K562 (cell line): ENCODE results near the gene TSSK6. TPM values are rescaled to one million over a fixed set of nuclear protein-coding genes. Genes with fewer than 3 reads are reported as not detected.

ENCODE experiments used
- DEAF1 ChIP-seq: fragments of 450-650 bp; formaldehyde crosslinking; IDR thresholded peaks from 2 replicates; pipeline ENCODE4 v1.4.0; 2020; ENCODE audit warnings: mild to moderate bottlenecking, moderate library complexity
- KAT7 ChIP-seq: sonication (generic); formaldehyde crosslinking; IDR thresholded peaks from 2 replicates; pipeline ENCODE4 v1.8.0; 2022; ENCODE audit warnings: missing genetic modification reagents, mild to moderate bottlenecking, borderline replicate concordance
- KDM5B ChIP-seq: fragments of 200-600 bp; sonication (generic); IDR thresholded peaks from 2 replicates; pipeline ENCODE4 v1.6.1; 2012; ENCODE audit warnings: low read depth, mild to moderate bottlenecking, moderate library complexity, low read length, control low read depth, inconsistent platforms; ENCODE audit not compliant: insufficient replicate concordance
- MEF2A ChIP-seq: IDR thresholded peaks from 2 replicates; pipeline ENCODE4 v1.6.1; 2011; ENCODE audit warnings: low read depth, mild to moderate bottlenecking, low read length, moderate library complexity; ENCODE audit not compliant: control insufficient read depth
- POLR2G ChIP-seq: fragments of 200-400 bp; formaldehyde crosslinking; IDR thresholded peaks from 2 replicates; pipeline ENCODE4 v1.6.1; 2017; ENCODE audit warnings: low read depth, mild to moderate bottlenecking, antibody characterized with exemption, low read length, moderate library complexity
- REST ChIP-seq, 2 experiments: fragments of 450-650 bp; formaldehyde crosslinking in 1 of 2; IDR thresholded peaks; 2 replicates each; pipeline versions ENCODE4 v1.4.0 to v1.6.1; 2014 to 2020; ENCODE audit warnings: mild to moderate bottlenecking in 2 of 2, borderline replicate concordance in 1 of 2, low read depth in 1 of 2
- polyA plus RNA-seq, 8 experiments: library from polyadenylated mRNA; depleted of rRNA in 4 of 8; stranded (reverse) in 5 of 8; unstranded in 3 of 8; fragments of >200 nt; fragmentation: Nextera tagmentation in 2 of 8; fragmentation: Illumina TruSeq in 1 of 8; extraction: Ambion mirVana in 2 of 8; extraction: Trizol in 1 of 8; gene quantifications; 2 replicates each; pipeline versions ENCODE4 v1.2.1 to v1.2.3, GENCODE V29; 2011 to 2014; ENCODE audit warnings: inconsistent platforms in 1 of 8, missing spikeins in 1 of 8
- total RNA-seq, 7 experiments: library from RNA; depleted of rRNA in 6 of 7; stranded (reverse); fragments of >200 nt in 6 of 7; fragmentation: Illumina TruSeq in 2 of 7; extraction: Trizol in 2 of 7; gene quantifications; 2 replicates each; pipeline versions ENCODE4 v1.2.1 to v1.2.3, GENCODE V29; 2011 to 2021; ENCODE audit warnings: low replicate concordance in 1 of 7

The TSSK6 gene
- total and polyA plus RNA-seq, 9 of the 15 experiments (the other 6 are each of a cell fraction or from before 2014, with no cell fraction given), result 0.21 to 2.6 (median 1.5) TPM; not detected in 3

DNA sequence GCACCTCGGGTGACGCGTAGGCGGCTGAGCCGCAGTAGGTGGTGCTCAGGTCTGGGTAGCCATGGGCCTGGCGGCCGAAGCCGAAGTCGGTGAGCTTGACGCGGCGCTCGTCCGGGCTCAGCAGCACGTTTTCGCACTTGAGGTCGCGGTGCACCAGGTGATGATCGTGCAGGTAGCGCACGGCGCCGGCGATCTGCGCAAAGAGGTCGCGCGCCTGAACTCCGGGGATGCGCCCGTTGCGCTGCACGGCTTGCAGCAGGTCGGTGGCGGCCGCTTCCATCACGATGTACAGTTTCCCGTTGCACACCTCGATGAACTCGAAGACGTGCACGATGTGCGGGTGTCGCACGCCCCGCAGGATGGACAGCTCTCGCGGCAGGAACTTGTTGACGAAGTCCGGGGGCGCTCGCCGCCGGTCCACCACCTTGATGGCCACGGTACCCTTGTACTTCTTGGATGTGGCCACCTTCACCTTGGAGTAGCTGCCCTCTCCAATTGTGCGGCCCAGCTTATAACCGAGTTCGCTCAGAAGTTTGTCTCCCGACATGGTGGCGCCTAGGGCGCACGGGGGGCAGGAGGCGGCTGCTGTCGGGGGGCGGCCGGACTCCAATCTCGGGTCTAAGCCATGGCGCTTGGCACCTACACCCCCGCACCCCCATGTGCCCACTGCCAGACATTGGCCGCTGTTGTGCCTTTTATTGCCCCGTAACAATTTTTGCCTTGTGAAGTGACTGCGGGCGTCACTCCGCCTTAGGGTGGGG, at the start of gene TSSK6 (continued):
- no peak for TF ChIP-seq DEAF1 (CRISPR knock-in tag)
- no peak for TF ChIP-seq MEF2A
- 0 out of 2 replicates have a peak, but pooled peaks have one; percentile 41 for TF ChIP-seq KAT7 (CRISPR knock-in tag)
- no peak for TF ChIP-seq KDM5B
- no peak for TF ChIP-seq REST (IDR thresholded peaks at IDR 0.05; ENCODE audit: borderline replicate concordance)
- TF ChIP-seq REST (CRISPR knock-in tag; IDR thresholded peaks at IDR 0.05; ENCODE audit: low read depth), result no peak
- 0 out of 2 replicates have a peak, but pooled peaks have one; percentile 1 for TF ChIP-seq POLR2G
